B cell (primary cell): ENCODE data around the gene HEXIM1. TPM values are rescaled to one million over a fixed set of nuclear protein-coding genes. Genes with fewer than 3 reads are reported as not detected.

Experiments
- ATAC-seq: fragments of 200-7000 bp; cut with Tn5 transposase; one replicate; pipeline ENCODE4 v1.10.0; 2021; ENCODE audit warnings: low read depth, mild to moderate bottlenecking, moderate number of reproducible peaks, moderate library complexity
- CTCF ChIA-PET: fragments of 350-600 bp; sonication (Branson Sonifier 250); formaldehyde crosslinking; loops from one replicate; lab custom pipeline; 2021; ENCODE audit warnings: antibody characterized with exemption, inconsistent platforms; lab: Charles Lee
- POLR2A ChIA-PET: fragments of 350-600 bp; sonication (Branson Sonifier 250); formaldehyde crosslinking; loops from one replicate; lab custom pipeline; 2021; ENCODE audit warnings: antibody characterized with exemption; lab: Charles Lee
- DNase-seq: peaks from one replicate; pipeline ENCODE4 v3.0.0; 2013
- H2AFZ ChIP-seq: 2 replicates; pipeline ENCODE4 v1.6.1; 2012; ENCODE audit warnings: mild to moderate bottlenecking, low read depth, low read length; ENCODE audit not compliant: insufficient read depth, poor library complexity, severe bottlenecking
- H3K27ac ChIP-seq, 2 donors: 1 replicate in 1 of 2; 2 replicates in 1 of 2; pipeline ENCODE4 v1.5.1; 2012 to 2013; ENCODE audit warnings: low read length in 2 of 2, mild to moderate bottlenecking in 2 of 2, moderate library complexity in 1 of 2
- H3K27me3 ChIP-seq, 4 experiments: fragments of 200-600 bp in 1 of 4; sonication (generic) in 1 of 4; replicated peaks in 1 of 4; 1 replicate in 2 of 4; 2 replicates in 2 of 4; pipeline versions ENCODE4 v1.6.1 to v1.7.0; 2013 to 2016; ENCODE audit warnings: low read length in 3 of 4, mild to moderate bottlenecking in 2 of 4, mixed read lengths in 1 of 4, moderate library complexity in 1 of 4; ENCODE audit not compliant: insufficient read depth in 4 of 4, control insufficient read depth in 3 of 4; ENCODE audit errors: control extremely low read depth in 1 of 4
- H3K36me3 ChIP-seq, 2 experiments: replicated peaks in 1 of 2; 1 replicate in 1 of 2; 2 replicates in 1 of 2; pipeline versions ENCODE4 v1.6.1 to v1.7.1; 2013; ENCODE audit warnings: low read length in 1 of 2; ENCODE audit not compliant: insufficient read depth in 2 of 2, control insufficient read depth in 1 of 2; ENCODE audit errors: control extremely low read depth in 1 of 2, extremely low read depth in 1 of 2
- H3K4me1 ChIP-seq, 2 donors: fragments of 200-600 bp in 1 of 2; sonication (generic) in 1 of 2; 1 replicate in 1 of 2; 2 replicates in 1 of 2; pipeline versions ENCODE4 v1.5.1 to v1.6.1; 2013 to 2017; ENCODE audit warnings: low read length in 2 of 2; ENCODE audit not compliant: control insufficient read depth in 2 of 2, insufficient read depth in 2 of 2
- H3K4me2 ChIP-seq: replicated peaks from 2 replicates; pipeline ENCODE3; 2012; ENCODE audit warnings: mild to moderate bottlenecking, low read depth, low read length; ENCODE audit not compliant: poor library complexity, severe bottlenecking
- H3K4me3 ChIP-seq, 5 experiments: fragments of 200-600 bp in 1 of 5; sonication (generic) in 1 of 5; 1 replicate in 3 of 5; 2 replicates in 2 of 5; pipeline versions ENCODE4 v1.5.1 to v1.7.0; 2011 to 2016; ENCODE audit warnings: low read length in 4 of 5, mild to moderate bottlenecking in 4 of 5, low read depth in 2 of 5, control low read depth in 1 of 5, moderate library complexity in 1 of 5; ENCODE audit not compliant: insufficient read depth in 1 of 5; ENCODE audit errors: control extremely low read depth in 1 of 5, extremely low read depth in 1 of 5
- H3K79me2 ChIP-seq: fragments of 200-600 bp; sonication (generic); one replicate; pipeline ENCODE4 v1.6.0; 2016; ENCODE audit warnings: low read length; ENCODE audit not compliant: control insufficient read depth, insufficient read depth
- H3K9ac ChIP-seq: fragments of 200-600 bp; sonication (generic); 2 replicates; pipeline ENCODE4 v1.6.1; 2017; ENCODE audit warnings: mild to moderate bottlenecking, low read length, moderate library complexity
- H3K9me3 ChIP-seq, 3 donors: one replicate each; pipeline versions ENCODE4 v1.6.1 to v1.7.1; 2013; ENCODE audit warnings: low read length in 2 of 3; ENCODE audit not compliant: control insufficient read depth in 2 of 3, insufficient read depth in 1 of 3; ENCODE audit errors: control extremely low read depth in 1 of 3
- H4K20me1 ChIP-seq: 2 replicates; pipeline ENCODE4 v1.6.0; 2012; ENCODE audit warnings: mild to moderate bottlenecking, low read length; ENCODE audit not compliant: insufficient read depth, control insufficient read depth, poor library complexity, severe bottlenecking
- H3K27ac Mint-ChIP-seq: one replicate; pipeline ENCODE4 v1.8.0; 2021; ENCODE audit warnings: mixed read lengths
- H3K27me3 Mint-ChIP-seq: one replicate; pipeline ENCODE4 v1.8.0; 2021; ENCODE audit warnings: mixed read lengths
- H3K4me1 Mint-ChIP-seq: one replicate; pipeline ENCODE4 v1.8.0; 2021; ENCODE audit warnings: mixed read lengths
- H3K4me3 Mint-ChIP-seq: one replicate; pipeline ENCODE4 v1.8.0; 2021; ENCODE audit warnings: mixed read lengths
- H3K9me3 Mint-ChIP-seq: one replicate; pipeline ENCODE4 v1.8.0; 2022; ENCODE audit warnings: mixed read lengths; ENCODE audit not compliant: insufficient read depth
- CTCF ChIP-seq: fragments of 200-600 bp; IDR thresholded peaks from one replicate; pipeline ENCODE4 v1.8.0; 2022; ENCODE audit warnings: antibody characterized with exemption, mild to moderate bottlenecking
- EZH2 ChIP-seq: IDR thresholded peaks from 2 replicates; pipeline ENCODE4 v1.6.1; 2012; ENCODE audit warnings: borderline replicate concordance, low read depth, mild to moderate bottlenecking, moderate library complexity, low read length; ENCODE audit not compliant: insufficient read depth, poor library complexity, severe bottlenecking
- WGBS: methylation state at CpG from one replicate; pipeline ENCODE4 v1.1.5; 2013; ENCODE audit warnings: missing lambda C conversion rate; ENCODE audit not compliant: insufficient coverage; 5-methylcytosine and 5-hydroxymethylcytosine counted together
- intact Hi-C: fragments of 100-400 bp; cut with micrococcal nuclease; formaldehyde crosslinking; loops from one replicate; pipeline ENCODE4 v1.10.0; 2022
- polyA plus RNA-seq: library from polyadenylated mRNA; depleted of rRNA; stranded (reverse); fragments of >200 nt; gene quantifications from 2 replicates; pipeline ENCODE4 v1.2.3, GENCODE V29; 2012
- small RNA-seq: library from RNA; depleted of rRNA; stranded (forward); fragments of <200 nt; gene quantifications from one replicate; pipeline ENCODE3, GENCODE V24; 2012; ENCODE audit warnings: low replicate concordance, low read depth; ENCODE audit not compliant: insufficient read length
- total RNA-seq, 2 donors: library from RNA; stranded (reverse); fragments of 120-200 nt in 1 of 2; gene quantifications; 1 replicate in 1 of 2; 2 replicates in 1 of 2; pipeline versions ENCODE4 v1.2.3 to v1.2.4, GENCODE V29; 2013 to 2022

The HEXIM1 gene
- total and polyA plus RNA-seq, 2 donors (not counting 1 experiment from before 2014, with no cell fraction given): 23.7 to 48.9 TPM

GRCh38 chr17:45201457-45201856, 53.2 kb downstream of the HEXIM1 start:
- Histone ChIP-seq H3K27ac (no peak overlapping the region), H3K36me3 (no peaks in the 10 kb centered on the region), H3K4me2 (no peak overlapping the region), H3K4me3 (no peak overlapping the region), H3K27me3 (no peaks in the 10 kb centered on the region), H3K4me1 (peaks cover 0 to 6% of the 10 kb centered on the region in 2 donors), H3K9ac (no peak overlapping the region), H3K79me2 (no peaks in the 10 kb centered on the region), H4K20me1 (no peaks in the 10 kb centered on the region), H2AFZ (no peak overlapping the region), H3K9me3 (no peaks in the 10 kb centered on the region)
- WGBS: 100% methylated on average over 3 of the region's 4 CpGs
- DNase-seq (no peak), ATAC-seq (no peak)
- no peak overlapping the region for H3K27ac Mint-ChIP-seq
- no peaks in the 10 kb centered on the region for H3K9me3 Mint-ChIP-seq
- CTCF ChIA-PET: interaction anchor here (1.2 to 12.2 kb wide), 3 partner anchors 18 to 66 kb away, joined by 5 to 233 read pairs (median 6); partner anchors contain the start of genes ACBD4 and PLCD3
- intact Hi-C loops: no loop called here
- no peaks in the 10 kb centered on the region for H3K27me3 Mint-ChIP-seq
- H3K4me3 Mint-ChIP-seq: no peak overlapping the region
- H3K4me1 Mint-ChIP-seq: peaks cover 9% of the 10 kb centered on the region
- POLR2A ChIA-PET: no interaction called here
- TF ChIP-seq EZH2: no peak
- TF ChIP-seq CTCF: no peak

Small RNA genes lying within 50 kb of the gene (small RNA-seq; reads per million reads assigned to genes)
- gene MIR6784: not detected

Other genes starting within 250 kb of the HEXIM1 start
- 133 and 137 TPM in 2 replicates for gene EFTUD2, start 249.0 kb upstream of the HEXIM1 start, total RNA-seq
- 43.2 and 64.4 TPM in 2 replicates for gene EFTUD2, start 249.0 kb upstream of the HEXIM1 start, polyA plus RNA-seq
- gene GFAP, start 233.0 kb upstream of the HEXIM1 start, total RNA-seq: not detected in 2 replicates
- gene GFAP, start 233.0 kb upstream of the HEXIM1 start, polyA plus RNA-seq: not detected in 2 replicates
- 0.44 TPM in 1 of 2 replicates, not detected in the other for gene KIF18B, start 200.7 kb upstream of the HEXIM1 start, total RNA-seq
- gene KIF18B, start 200.7 kb upstream of the HEXIM1 start, polyA plus RNA-seq: 0.36 and 0.48 TPM in 2 replicates
- not detected in 2 replicates for gene C1QL1, start 180.2 kb upstream of the HEXIM1 start, total RNA-seq
- gene C1QL1, start 180.2 kb upstream of the HEXIM1 start, polyA plus RNA-seq: not detected in 2 replicates
- gene DCAKD, start 96.8 kb upstream of the HEXIM1 start, total RNA-seq: 20.6 and 22.9 TPM in 2 replicates
- 18.7 and 31.5 TPM in 2 replicates for gene DCAKD, start 96.8 kb upstream of the HEXIM1 start, polyA plus RNA-seq
- 123 and 134 TPM in 2 replicates for gene NMT1, start 87.2 kb upstream of the HEXIM1 start, total RNA-seq
- gene NMT1, start 87.2 kb upstream of the HEXIM1 start, polyA plus RNA-seq: 28.6 and 30.1 TPM in 2 replicates
- 2.2 and 4.1 TPM in 2 replicates for gene PLCD3, start 16.0 kb upstream of the HEXIM1 start, total RNA-seq
- gene PLCD3, start 16.0 kb upstream of the HEXIM1 start, polyA plus RNA-seq: 0.50 and 0.54 TPM in 2 replicates
- gene ACBD4, start 12.8 kb upstream of the HEXIM1 start, total RNA-seq: 39.4 and 43.6 TPM in 2 replicates
- 30.4 and 36.8 TPM in 2 replicates for gene ACBD4, start 12.8 kb upstream of the HEXIM1 start, polyA plus RNA-seq
- gene HEXIM2, start 13.4 kb downstream of the HEXIM1 start, total RNA-seq: 7.1 and 10.0 TPM in 2 replicates
- gene HEXIM2, start 13.4 kb downstream of the HEXIM1 start, polyA plus RNA-seq: 3.7 and 4.7 TPM in 2 replicates
- gene FMNL1, start 73.4 kb downstream of the HEXIM1 start, total RNA-seq: 634 and 663 TPM in 2 replicates
- gene FMNL1, start 73.4 kb downstream of the HEXIM1 start, polyA plus RNA-seq: 386 and 478 TPM in 2 replicates
- gene SPATA32, start 113.6 kb downstream of the HEXIM1 start, total RNA-seq: 0.27 and 0.52 TPM in 2 replicates
- 0.12 and 0.26 TPM in 2 replicates for gene SPATA32, start 113.6 kb downstream of the HEXIM1 start, polyA plus RNA-seq
- gene MAP3K14, start 168.5 kb downstream of the HEXIM1 start, total RNA-seq: 82.5 and 84.1 TPM in 2 replicates
- gene MAP3K14, start 168.5 kb downstream of the HEXIM1 start, polyA plus RNA-seq: 58.6 and 66.1 TPM in 2 replicates